C4-2B (cell line): ENCODE results near the gene SEPTIN11.

Source experiments
- ZFX ChIP-seq: fragments of 450-650 bp; IDR thresholded peaks from 2 replicates; pipeline ENCODE4 v1.6.1; 2017
- TF ChIP-seq, protein P1 (sequence below): fragments of 450-650 bp; conservative IDR thresholded peaks from 2 replicates; pipeline ENCODE4 v1.5.1; 2017; ENCODE audit warnings: mild to moderate bottlenecking

DNA sequence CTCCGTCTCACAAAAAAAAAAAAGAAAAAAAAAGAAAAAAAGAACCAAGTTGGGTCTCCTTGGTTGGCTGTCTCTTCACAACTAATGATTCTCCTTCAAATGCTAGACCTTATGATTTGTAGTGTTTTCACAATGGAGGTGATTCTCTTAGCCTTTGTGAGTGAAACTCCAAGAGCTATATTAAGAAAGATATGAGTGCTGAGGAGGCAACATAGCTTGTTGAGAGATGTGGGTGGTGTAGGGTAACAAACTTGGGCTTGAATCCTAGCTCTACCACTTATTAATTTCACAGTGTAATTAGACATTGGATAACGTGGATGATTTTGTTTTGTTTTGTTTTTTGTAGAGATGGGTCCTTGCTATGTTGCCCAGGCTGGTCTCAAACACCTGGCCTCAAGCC lies 10.4 kb upstream of the SEPTIN11 start:
- TF ChIP-seq, protein P1, sequence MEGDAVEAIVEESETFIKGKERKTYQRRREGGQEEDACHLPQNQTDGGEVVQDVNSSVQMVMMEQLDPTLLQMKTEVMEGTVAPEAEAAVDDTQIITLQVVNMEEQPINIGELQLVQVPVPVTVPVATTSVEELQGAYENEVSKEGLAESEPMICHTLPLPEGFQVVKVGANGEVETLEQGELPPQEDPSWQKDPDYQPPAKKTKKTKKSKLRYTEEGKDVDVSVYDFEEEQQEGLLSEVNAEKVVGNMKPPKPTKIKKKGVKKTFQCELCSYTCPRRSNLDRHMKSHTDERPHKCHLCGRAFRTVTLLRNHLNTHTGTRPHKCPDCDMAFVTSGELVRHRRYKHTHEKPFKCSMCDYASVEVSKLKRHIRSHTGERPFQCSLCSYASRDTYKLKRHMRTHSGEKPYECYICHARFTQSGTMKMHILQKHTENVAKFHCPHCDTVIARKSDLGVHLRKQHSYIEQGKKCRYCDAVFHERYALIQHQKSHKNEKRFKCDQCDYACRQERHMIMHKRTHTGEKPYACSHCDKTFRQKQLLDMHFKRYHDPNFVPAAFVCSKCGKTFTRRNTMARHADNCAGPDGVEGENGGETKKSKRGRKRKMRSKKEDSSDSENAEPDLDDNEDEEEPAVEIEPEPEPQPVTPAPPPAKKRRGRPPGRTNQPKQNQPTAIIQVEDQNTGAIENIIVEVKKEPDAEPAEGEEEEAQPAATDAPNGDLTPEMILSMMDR, result no peak
- no peak for TF ChIP-seq ZFX
